Astrocyte (in vitro differentiated cells and primary cell): Measurements from ENCODE around the gene MBNL2. TPM values are rescaled to one million over a fixed set of nuclear protein-coding genes. Genes with fewer than 3 reads are reported as not detected.

Source experiments
- DNase-seq: peaks from one replicate; pipeline ENCODE4 v3.0.0-alpha.2; 2010; ENCODE audit warnings: low read depth
- FAIRE-seq: peaks from 2 replicates; lab custom pipeline; 2011; peaks lifted over from hg19 to GRCh38; lab: Jason Lieb, UNC
- H2AFZ ChIP-seq: 2 replicates; pipeline ENCODE4 v1.6.0; 2012; ENCODE audit warnings: low read depth, low read length, inconsistent platforms
- H3K27ac ChIP-seq: 2 replicates; pipeline ENCODE4 v1.5.1; 2011; ENCODE audit warnings: low read depth, low read length, inconsistent platforms
- H3K27me3 ChIP-seq: 2 replicates; pipeline ENCODE4 v1.6.0; 2011; ENCODE audit warnings: low read length, inconsistent platforms; ENCODE audit not compliant: insufficient read depth
- H3K36me3 ChIP-seq: 2 replicates; pipeline ENCODE4 v1.5.1; 2011; ENCODE audit warnings: low read length, inconsistent platforms; ENCODE audit not compliant: insufficient read depth
- H3K4me1 ChIP-seq: 2 replicates; pipeline ENCODE4 v1.5.1; 2011; ENCODE audit warnings: low read length, inconsistent platforms; ENCODE audit not compliant: insufficient read depth
- H3K4me2 ChIP-seq: 2 replicates; pipeline ENCODE4 v1.6.0; 2012; ENCODE audit warnings: low read length, inconsistent platforms
- H3K4me3 ChIP-seq: 2 replicates; pipeline ENCODE4 v1.5.1; 2011; ENCODE audit warnings: low read depth, mild to moderate bottlenecking, low read length, inconsistent platforms; ENCODE audit not compliant: insufficient read depth
- H3K79me2 ChIP-seq: 2 replicates; pipeline ENCODE4 v1.6.0; 2012; ENCODE audit warnings: mild to moderate bottlenecking, low read length, inconsistent platforms; ENCODE audit not compliant: insufficient read depth
- H3K9ac ChIP-seq: 2 replicates; pipeline ENCODE4 v1.6.0; 2012; ENCODE audit warnings: mild to moderate bottlenecking, low read length, inconsistent platforms
- H3K9me3 ChIP-seq: 2 replicates; pipeline ENCODE4 v1.5.1; 2012; ENCODE audit warnings: low read depth, mild to moderate bottlenecking, low read length, inconsistent platforms; ENCODE audit not compliant: insufficient read depth
- H4K20me1 ChIP-seq: 2 replicates; pipeline ENCODE4 v1.6.0; 2012; ENCODE audit warnings: low read length, inconsistent platforms; ENCODE audit not compliant: insufficient read depth
- H3K27ac Mint-ChIP-seq: one replicate; pipeline ENCODE4 v1.8.0; 2021; ENCODE audit warnings: mild to moderate bottlenecking, mixed read lengths; ENCODE audit not compliant: unreplicated experiment
- H3K27me3 Mint-ChIP-seq: one replicate; pipeline ENCODE4 v1.8.0; 2021; ENCODE audit warnings: low read depth, mixed read lengths; ENCODE audit not compliant: unreplicated experiment
- H3K36me3 Mint-ChIP-seq: one replicate; pipeline ENCODE4 v1.8.0; 2021; ENCODE audit warnings: low read depth, mixed read lengths; ENCODE audit not compliant: unreplicated experiment
- H3K4me1 Mint-ChIP-seq: one replicate; pipeline ENCODE4 v1.8.0; 2021; ENCODE audit warnings: low read depth, mixed read lengths; ENCODE audit not compliant: unreplicated experiment
- H3K4me3 Mint-ChIP-seq: one replicate; pipeline ENCODE4 v1.8.0; 2021; ENCODE audit warnings: mild to moderate bottlenecking, moderate library complexity, mixed read lengths; ENCODE audit not compliant: unreplicated experiment
- H3K9me3 Mint-ChIP-seq: one replicate; pipeline ENCODE4 v1.8.0; 2021; ENCODE audit warnings: mild to moderate bottlenecking, mixed read lengths; ENCODE audit not compliant: unreplicated experiment
- EZH2 ChIP-seq: IDR thresholded peaks from 2 replicates; pipeline ENCODE4 v1.6.1; 2012; ENCODE audit warnings: mild to moderate bottlenecking, low read length, inconsistent platforms; ENCODE audit not compliant: insufficient read depth
- total RNA-seq: library from RNA; stranded (reverse); gene quantifications from 2 replicates; pipeline ENCODE4 v1.2.1, GENCODE V29; 2021
- TF ChIP-seq, protein P1 (sequence below): IDR thresholded peaks from 2 replicates; pipeline ENCODE4 v1.5.1; 2011; ENCODE audit warnings: low read depth, mild to moderate bottlenecking, inconsistent platforms, low read length, moderate library complexity; ENCODE audit not compliant: insufficient read depth

Gene MBNL2
- total RNA-seq, 1 donor from 2014 or later, result 66.5 TPM

- H3K4me1 ChIP-seq, result peaks cover 34% of the 10 kb centered on the region
- no peaks in the 10 kb centered on the region for H3K27me3 ChIP-seq
- peaks cover 5% of the 10 kb centered on the region for H4K20me1 ChIP-seq
- DNase-seq (no peak), FAIRE-seq (no peak)
- TF ChIP-seq, protein P1, sequence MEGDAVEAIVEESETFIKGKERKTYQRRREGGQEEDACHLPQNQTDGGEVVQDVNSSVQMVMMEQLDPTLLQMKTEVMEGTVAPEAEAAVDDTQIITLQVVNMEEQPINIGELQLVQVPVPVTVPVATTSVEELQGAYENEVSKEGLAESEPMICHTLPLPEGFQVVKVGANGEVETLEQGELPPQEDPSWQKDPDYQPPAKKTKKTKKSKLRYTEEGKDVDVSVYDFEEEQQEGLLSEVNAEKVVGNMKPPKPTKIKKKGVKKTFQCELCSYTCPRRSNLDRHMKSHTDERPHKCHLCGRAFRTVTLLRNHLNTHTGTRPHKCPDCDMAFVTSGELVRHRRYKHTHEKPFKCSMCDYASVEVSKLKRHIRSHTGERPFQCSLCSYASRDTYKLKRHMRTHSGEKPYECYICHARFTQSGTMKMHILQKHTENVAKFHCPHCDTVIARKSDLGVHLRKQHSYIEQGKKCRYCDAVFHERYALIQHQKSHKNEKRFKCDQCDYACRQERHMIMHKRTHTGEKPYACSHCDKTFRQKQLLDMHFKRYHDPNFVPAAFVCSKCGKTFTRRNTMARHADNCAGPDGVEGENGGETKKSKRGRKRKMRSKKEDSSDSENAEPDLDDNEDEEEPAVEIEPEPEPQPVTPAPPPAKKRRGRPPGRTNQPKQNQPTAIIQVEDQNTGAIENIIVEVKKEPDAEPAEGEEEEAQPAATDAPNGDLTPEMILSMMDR, result no peak
- TF ChIP-seq EZH2, result no peak
- no peak overlapping the region for H2AFZ ChIP-seq
- peak overlapping the region; percentile 95 for H3K27ac ChIP-seq
- no peaks in the 10 kb centered on the region for H3K27me3 Mint-ChIP-seq
- no peaks in the 10 kb centered on the region for H3K9me3 ChIP-seq
- H3K4me3 ChIP-seq, result no peak overlapping the region
- H3K4me2 ChIP-seq, result peak overlapping the region; percentile 73
- H3K36me3 ChIP-seq, result peaks cover 6% of the 10 kb centered on the region
- no peak overlapping the region for H3K4me3 Mint-ChIP-seq
- H3K4me1 Mint-ChIP-seq, result peaks cover 16% of the 10 kb centered on the region
- H3K27ac Mint-ChIP-seq, result no peak overlapping the region
- H3K79me2 ChIP-seq, result peaks cover 81% of the 10 kb centered on the region
- no peaks in the 10 kb centered on the region for H3K9me3 Mint-ChIP-seq
- peaks cover 5% of the 10 kb centered on the region for H3K36me3 Mint-ChIP-seq
- H3K9ac ChIP-seq, result peak overlapping the region; percentile 75
Measured at GRCh38 chr13:97296740-97297139, 74.6 kb downstream of the MBNL2 start.

DNA sequence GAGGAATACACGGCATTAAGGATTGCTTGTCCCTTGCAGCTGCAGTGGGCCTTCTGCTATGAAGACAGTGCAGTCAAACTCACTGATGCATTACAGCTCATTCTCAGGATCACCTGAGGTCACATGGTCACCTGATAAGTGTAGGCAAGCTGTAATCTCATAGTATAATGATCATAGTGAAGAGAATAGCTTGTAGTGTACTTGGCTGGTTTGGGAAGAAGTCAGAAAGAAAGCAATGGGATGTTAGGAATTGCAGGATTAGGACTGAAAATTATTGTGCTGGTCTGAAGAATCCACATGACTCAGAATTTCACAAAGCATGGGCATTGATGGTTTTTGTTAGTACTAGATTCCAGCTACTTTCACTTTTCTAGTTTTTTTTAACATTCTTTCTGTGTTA, 76.7 kb downstream of the MBNL2 start:
- H3K36me3 ChIP-seq, result peaks cover 6% of the 10 kb centered on the region
- H3K27me3 ChIP-seq, result no peaks in the 10 kb centered on the region
- H3K27ac Mint-ChIP-seq, result no peak overlapping the region
- H3K4me1 Mint-ChIP-seq, result peaks cover 14% of the 10 kb centered on the region
- no peak overlapping the region for H3K4me3 ChIP-seq
- peak overlapping the region; percentile 14 for H3K4me2 ChIP-seq
- peaks cover 82% of the 10 kb centered on the region for H3K79me2 ChIP-seq
- H3K9ac ChIP-seq, result no peak overlapping the region
- peaks cover 34% of the 10 kb centered on the region for H3K4me1 ChIP-seq
- TF ChIP-seq, protein P1, result no peak
- TF ChIP-seq EZH2, result no peak
- H3K9me3 Mint-ChIP-seq, result no peaks in the 10 kb centered on the region
- H4K20me1 ChIP-seq, result peaks cover 17% of the 10 kb centered on the region
- no peak for FAIRE-seq
- H3K36me3 Mint-ChIP-seq, result peaks cover 5% of the 10 kb centered on the region
- H3K9me3 ChIP-seq, result no peaks in the 10 kb centered on the region
- no peak overlapping the region for H3K27ac ChIP-seq
- no peak overlapping the region for H2AFZ ChIP-seq
- no peaks in the 10 kb centered on the region for H3K27me3 Mint-ChIP-seq
- no peak for DNase-seq
- no peak overlapping the region for H3K4me3 Mint-ChIP-seq

GRCh38 chr13:97300871-97301270, 78.7 kb downstream of the MBNL2 start:
- H4K20me1 ChIP-seq, result peaks cover 17% of the 10 kb centered on the region
- no peaks in the 10 kb centered on the region for H3K27me3 ChIP-seq
- Mint-ChIP-seq H3K4me1 (peaks cover 11% of the 10 kb centered on the region), H3K4me3 (no peak overlapping the region), H3K36me3 (peaks cover 5% of the 10 kb centered on the region), H3K27me3 (no peaks in the 10 kb centered on the region), H3K27ac (no peak overlapping the region), H3K9me3 (no peaks in the 10 kb centered on the region)
- H3K36me3 ChIP-seq, result peaks cover 6% of the 10 kb centered on the region
- H3K4me2 ChIP-seq, result no peak overlapping the region
- DNase-seq (no peak), FAIRE-seq (no peak)
- peaks cover 21% of the 10 kb centered on the region for H3K4me1 ChIP-seq
- no peaks in the 10 kb centered on the region for H3K9me3 ChIP-seq
- H3K4me3 ChIP-seq, result no peak overlapping the region
- TF ChIP-seq EZH2, result no peak
- TF ChIP-seq, protein P1, result no peak
- H3K27ac ChIP-seq, result no peak overlapping the region
- no peak overlapping the region for H3K9ac ChIP-seq
- no peak overlapping the region for H2AFZ ChIP-seq
- H3K79me2 ChIP-seq, result peaks cover 84% of the 10 kb centered on the region
